ENCODE results near the gene STX8. TPM values are rescaled to one million over a fixed set of nuclear protein-coding genes. Genes with fewer than 3 reads are reported as not detected.

Gene STX8
- total and polyA plus RNA-seq, 9 of the 15 experiments (the other 6 are each of a cell fraction or from before 2014, with no cell fraction given), result 14.6 to 42.5 (median 22.1) TPM

- TF ChIP-seq ZBTB40 (IDR thresholded peaks at IDR 0.05), result no peak
- TF ChIP-seq ZBTB40 (CRISPR knock-in tag; IDR thresholded peaks at IDR 0.05), result no peak
- no peak for TF ChIP-seq HDAC8 (tag; IDR thresholded peaks at IDR 0.05)
- TF ChIP-seq RB1 (IDR thresholded peaks at IDR 0.05; ENCODE audit: low read depth), result no peak
Measured at GRCh38 chr17:9211133-9211765, 364.4 kb downstream of the STX8 start (continued).
